Measurements from ENCODE around the gene ZGPAT. TPM values are rescaled to one million over a fixed set of nuclear protein-coding genes. Genes with fewer than 3 reads are reported as not detected.

Gene ZGPAT
- total and polyA plus RNA-seq, 2 of the 8 experiments (the other 6 are each of a cell fraction or from before 2014, with no cell fraction given): 14.5 to 21.4 TPM

DNA sequence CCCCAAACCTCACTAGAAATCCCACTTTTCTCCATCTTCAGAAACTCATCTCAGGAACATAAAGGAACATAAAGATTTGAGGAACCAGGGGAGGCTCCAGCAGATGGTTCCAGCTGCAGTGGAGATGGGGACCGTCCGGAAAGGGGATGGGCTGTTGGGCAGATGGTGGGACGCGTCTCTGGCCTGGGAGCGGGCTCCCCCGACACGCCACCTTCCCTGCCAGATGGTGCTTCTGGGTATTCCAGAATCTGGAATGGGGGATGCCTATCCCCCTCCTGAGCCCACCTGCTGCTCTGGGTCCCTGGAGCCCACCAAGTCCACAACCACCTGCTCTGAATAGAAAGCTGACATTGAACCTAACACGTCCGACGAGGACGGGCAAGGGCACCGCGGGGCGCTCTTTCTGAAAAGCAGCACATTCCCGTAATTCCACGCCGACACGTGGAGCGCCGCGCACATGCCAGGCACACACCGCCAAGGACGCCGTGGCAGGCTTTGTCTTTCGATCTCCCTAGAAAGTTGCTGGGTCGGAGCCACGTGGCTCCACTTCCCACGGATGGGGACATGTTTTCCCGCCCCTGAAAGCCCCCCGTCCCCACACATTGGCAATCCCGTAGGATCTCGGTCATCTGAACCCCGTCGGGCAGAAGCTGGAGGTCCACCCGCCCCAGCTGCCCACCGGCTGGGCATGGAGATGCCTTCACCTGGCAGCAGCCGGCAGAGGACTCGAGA, 59.0 kb downstream of the ZGPAT start:
- Histone ChIP-seq H2BK20ac (ENCODE audit: low read length) (no peak overlapping the region), H3K14ac (ENCODE audit: insufficient read length) (no peak overlapping the region), H3K4me2 (ENCODE audit: insufficient read depth in 1 of 2, low read depth in 2 of 2, low read length in 2 of 2) (no peak overlapping the region), H3K56ac (replicated peaks; ENCODE audit: insufficient read length, low read depth, low read length) (no peak overlapping the region), H3K9ac (replicated peaks in 1 of 4; ENCODE audit: extremely low read depth in 1 of 4, low read depth in 3 of 4, low read length in 3 of 4) (no peak overlapping the region), H2AK5ac (ENCODE audit: low read depth, low read length) (no peak overlapping the region), H3K18ac (ENCODE audit: extremely low read depth, low read length) (no peak overlapping the region), H2BK15ac (ENCODE audit: low read length) (no peak overlapping the region), H3K36me3 (ENCODE audit: control insufficient read depth in 2 of 4, insufficient read depth in 4 of 4, low read length in 3 of 4) (peaks cover 0 to 4% (median 1%) of the 10 kb centered on the region in 4 experiments; a peak in 2 of 8 replicates), H3K23me2 (ENCODE audit: low read depth, low read length) (no peaks in the 10 kb centered on the region; the same call in 1 of the 2 replicates), H2BK12ac (ENCODE audit: low read depth, low read length) (no peak overlapping the region), H3K9me3 (ENCODE audit: insufficient read depth in 2 of 2, low read depth in 1 of 2, low read length in 1 of 2) (no peaks in the 10 kb centered on the region), H3K4me1 (replicated peaks in 1 of 4; ENCODE audit: control insufficient read depth in 3 of 4, insufficient read depth in 4 of 4, low read length in 3 of 4) (no peaks in the 10 kb centered on the region), H3K4me3 (ENCODE audit: extremely low read depth in 1 of 4, insufficient read depth in 2 of 4, low read depth in 3 of 4, low read length in 4 of 4) (no peak overlapping the region), H4K20me1 (replicated peaks in 1 of 2; ENCODE audit: control insufficient read depth in 1 of 2, insufficient read depth in 2 of 2, low read length in 2 of 2) (peaks cover 0 to 2% of the 10 kb centered on the region in 2 experiments), H3K79me1 (ENCODE audit: low read depth, low read length) (no peaks in the 10 kb centered on the region; the same call in 1 of the 2 replicates), H2BK120ac (replicated peaks; ENCODE audit: low read depth, low read length) (no peak overlapping the region), H3K79me2 (ENCODE audit: control insufficient read depth in 1 of 2, insufficient read depth in 2 of 2, low read length in 2 of 2) (no peaks in the 10 kb centered on the region), H2AFZ (ENCODE audit: low read length) (no peak overlapping the region), H4K91ac (replicated peaks; ENCODE audit: insufficient read length, low read length) (no peak overlapping the region), H3K27me3 (replicated peaks in 1 of 4; ENCODE audit: control insufficient read depth in 3 of 4, extremely low read depth in 1 of 4, insufficient read depth in 3 of 4, low read length in 3 of 4) (no peaks in the 10 kb centered on the region), H2BK5ac (ENCODE audit: low read depth, low read length) (no peak overlapping the region), H4K8ac (ENCODE audit: extremely low read depth, insufficient read depth, low read length) (peak overlapping the region; percentile 14; the same call in 1 of the 2 replicates), H3K4ac (replicated peaks; ENCODE audit: insufficient read length, low read depth, low read length) (no peak overlapping the region), H3K27ac (ENCODE audit: low read depth, low read length) (no peak overlapping the region), H3K23ac (ENCODE audit: insufficient read length) (no peak overlapping the region), H4K5ac (ENCODE audit: insufficient read length, low read depth, low read length) (no peak overlapping the region)
- ChIA-PET CTCF (ENCODE audit: partially characterized antibody) (interaction anchor here (1.0 to 4.5 kb wide), 3 partner anchors 9 to 231 kb away, joined by 3 to 29 read pairs (median 3); no protein-coding TSS in a partner anchor), POLR2A (ENCODE audit: partially characterized antibody) (interaction anchor here (0.6 kb wide), 1 partner anchor 54 kb away, joined by 4 read pairs; no protein-coding TSS in a partner anchor)
- WGBS, 2 experiments (ENCODE audit: extremely low coverage in 1 of 2, insufficient coverage in 1 of 2, insufficient read length in 1 of 2, insufficient replicate concordance in 2 of 2, low coverage in 1 of 2, low lambda C conversion rate in 2 of 2, missing lambda C conversion rate in 1 of 2): 94% methylated on average over 26 of the region's 38 CpGs; no CpG with 5 or more reads in 1 of the 2 experiments
- no peak for DNase-seq (ENCODE audit: low read depth in 1 of 2, low spot score in 2 of 2)
- FAIRE-seq: no peak
- TF ChIP-seq BACH1 (IDR thresholded peaks at IDR 0.05; ENCODE audit: low read length): no peak
- TF ChIP-seq CBX5 (IDR thresholded peaks at IDR 0.05; ENCODE audit: low read depth, low read length): no peak
- no peak for TF ChIP-seq MAFK (IDR thresholded peaks at IDR 0.05; ENCODE audit: low read depth, low read length)

All from H1 (cell line).